ENCODE data around the gene RCL1. TPM values are rescaled to one million over a fixed set of nuclear protein-coding genes. Genes with fewer than 3 reads are reported as not detected.

The RCL1 gene, protein sequence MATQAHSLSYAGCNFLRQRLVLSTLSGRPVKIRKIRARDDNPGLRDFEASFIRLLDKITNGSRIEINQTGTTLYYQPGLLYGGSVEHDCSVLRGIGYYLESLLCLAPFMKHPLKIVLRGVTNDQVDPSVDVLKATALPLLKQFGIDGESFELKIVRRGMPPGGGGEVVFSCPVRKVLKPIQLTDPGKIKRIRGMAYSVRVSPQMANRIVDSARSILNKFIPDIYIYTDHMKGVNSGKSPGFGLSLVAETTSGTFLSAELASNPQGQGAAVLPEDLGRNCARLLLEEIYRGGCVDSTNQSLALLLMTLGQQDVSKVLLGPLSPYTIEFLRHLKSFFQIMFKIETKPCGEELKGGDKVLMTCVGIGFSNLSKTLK
- total RNA-seq: 23.9 and 26.0 TPM in 2 replicates

- intact Hi-C loops (cut with micrococcal nuclease): loop anchor here (1.0 to 10.0 kb wide), 12 partner anchors 30 to 1964 kb away; partner anchors contain the start of genes AK3, CDC37L1, JAK2 and KDM4C
- POLR2A ChIA-PET: interaction anchor here (0.5 to 3.5 kb wide), 17 partner anchors 9 to 1964 kb away, joined by 3 to 23 read pairs (median 4); partner anchors contain the start of genes AK3, CDC37L1, JAK2 and PLGRKT
- Mint-ChIP-seq H3K9me3 (no peaks in the 10 kb centered on the region), H3K27ac (peak within 1 kb of the TSS; percentile 96), H3K4me3 (peak within 1 kb of the TSS; percentile 97), H3K27me3 (peaks cover 2% of the 10 kb centered on the region), H3K36me3 (ENCODE audit: low read depth) (peaks cover 3% of the 10 kb centered on the region), H3K4me1 (peaks cover 40% of the 10 kb centered on the region)
- DNase-seq: peak; percentile 97
- CTCF ChIA-PET: interaction anchor here (0.9 to 2.7 kb wide), 5 partner anchors 30 to 646 kb away, joined by 3 to 11 read pairs (median 6); no protein-coding TSS in a partner anchor
- peak; percentile 93 for ATAC-seq (ENCODE audit: low read depth)
- TF ChIP-seq, protein P1, sequence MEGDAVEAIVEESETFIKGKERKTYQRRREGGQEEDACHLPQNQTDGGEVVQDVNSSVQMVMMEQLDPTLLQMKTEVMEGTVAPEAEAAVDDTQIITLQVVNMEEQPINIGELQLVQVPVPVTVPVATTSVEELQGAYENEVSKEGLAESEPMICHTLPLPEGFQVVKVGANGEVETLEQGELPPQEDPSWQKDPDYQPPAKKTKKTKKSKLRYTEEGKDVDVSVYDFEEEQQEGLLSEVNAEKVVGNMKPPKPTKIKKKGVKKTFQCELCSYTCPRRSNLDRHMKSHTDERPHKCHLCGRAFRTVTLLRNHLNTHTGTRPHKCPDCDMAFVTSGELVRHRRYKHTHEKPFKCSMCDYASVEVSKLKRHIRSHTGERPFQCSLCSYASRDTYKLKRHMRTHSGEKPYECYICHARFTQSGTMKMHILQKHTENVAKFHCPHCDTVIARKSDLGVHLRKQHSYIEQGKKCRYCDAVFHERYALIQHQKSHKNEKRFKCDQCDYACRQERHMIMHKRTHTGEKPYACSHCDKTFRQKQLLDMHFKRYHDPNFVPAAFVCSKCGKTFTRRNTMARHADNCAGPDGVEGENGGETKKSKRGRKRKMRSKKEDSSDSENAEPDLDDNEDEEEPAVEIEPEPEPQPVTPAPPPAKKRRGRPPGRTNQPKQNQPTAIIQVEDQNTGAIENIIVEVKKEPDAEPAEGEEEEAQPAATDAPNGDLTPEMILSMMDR (IDR thresholded peaks at IDR 0.05): no peak
Observed at GRCh38 chr9:4792572-4793458, at the start of gene RCL1. RCL1 (plus strand) TSS chr9:4792944; CDS start chr9:4793092, 148 bp downstream.

- ATAC-seq (ENCODE audit: low read depth) (no peak), DNase-seq (no peak)
- peak overlapping the region; percentile 25 for H3K27ac Mint-ChIP-seq
- intact Hi-C loops (cut with micrococcal nuclease): loop anchor here (5.0 to 10.0 kb wide), 4 partner anchors 141 to 694 kb away; partner anchors contain the start of gene PLGRKT
- no peak overlapping the region for H3K4me3 Mint-ChIP-seq
- TF ChIP-seq, protein P1 (IDR thresholded peaks at IDR 0.05): no peak
- ChIA-PET CTCF (no interaction called here), POLR2A (interaction anchor here (0.9 to 2.5 kb wide), 2 partner anchors 49 to 243 kb away, joined by 3 to 6 read pairs; partner anchors contain the start of gene RCL1)
- H3K9me3 Mint-ChIP-seq: no peaks in the 10 kb centered on the region
- peaks cover 4% of the 10 kb centered on the region for H3K36me3 Mint-ChIP-seq (ENCODE audit: low read depth)
- peaks cover 24% of the 10 kb centered on the region for H3K4me1 Mint-ChIP-seq
- H3K27me3 Mint-ChIP-seq: no peaks in the 10 kb centered on the region
Observed at GRCh38 chr9:4743131-4743875, 49.4 kb upstream of the RCL1 start.

- no peaks in the 10 kb centered on the region for H3K27me3 Mint-ChIP-seq
- POLR2A ChIA-PET: interaction anchor here (0.6 kb wide), 1 partner anchor 785 kb away, joined by 3 read pairs; no protein-coding TSS in a partner anchor
- intact Hi-C loops (cut with micrococcal nuclease): loop anchor here (10.0 kb wide), 1 partner anchor 282 kb away; no protein-coding TSS in a partner anchor
- no peak for DNase-seq
- TF ChIP-seq, protein P1 (IDR thresholded peaks at IDR 0.05): no peak
- no peaks in the 10 kb centered on the region for H3K36me3 Mint-ChIP-seq (ENCODE audit: low read depth)
- no peak overlapping the region for H3K27ac Mint-ChIP-seq
- no peaks in the 10 kb centered on the region for H3K9me3 Mint-ChIP-seq
- peaks cover 5% of the 10 kb centered on the region for H3K4me1 Mint-ChIP-seq
- H3K4me3 Mint-ChIP-seq: no peak overlapping the region
- CTCF ChIA-PET: interaction anchor here (0.8 to 2.5 kb wide), 2 partner anchors 13 to 199 kb away, joined by 3 to 6 read pairs; no protein-coding TSS in a partner anchor
- no peak for ATAC-seq (ENCODE audit: low read depth)
Observed at GRCh38 chr9:4746278-4747030, 46.3 kb upstream of the RCL1 start.

DNA sequence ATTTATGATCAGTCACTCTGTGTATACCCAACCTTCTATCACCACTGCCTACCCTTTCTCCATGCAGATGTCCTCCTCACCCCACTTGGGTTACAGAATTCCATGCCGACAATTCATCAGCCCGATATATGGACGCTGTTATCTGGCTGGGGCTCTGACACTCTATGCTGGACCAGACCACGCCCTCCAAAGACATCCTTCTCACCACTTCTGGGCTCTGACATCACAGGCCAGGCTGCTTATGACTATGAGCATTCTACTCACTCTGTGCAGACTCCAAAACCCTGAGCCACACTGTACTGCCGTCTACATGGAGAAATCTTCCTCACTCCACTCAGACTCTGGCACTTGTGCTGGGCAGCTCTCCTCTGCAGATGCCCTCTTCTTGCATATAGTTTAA lies 44.1 kb upstream of the RCL1 start:
- no peaks in the 10 kb centered on the region for H3K4me1 Mint-ChIP-seq
- TF ChIP-seq, protein P1 (IDR thresholded peaks at IDR 0.05): no peak
- ChIA-PET CTCF (interaction anchor here (1.0 to 3.5 kb wide), 2 partner anchors 12 to 239 kb away, joined by 3 to 13 read pairs; no protein-coding TSS in a partner anchor), POLR2A (interaction anchor here (1.8 kb wide), 1 partner anchor 8 kb away, joined by 7 read pairs; the partner anchor contains the start of gene AK3)
- DNase-seq (no peak), ATAC-seq (ENCODE audit: low read depth) (no peak)
- no peak overlapping the region for H3K27ac Mint-ChIP-seq
- H3K4me3 Mint-ChIP-seq: no peak overlapping the region
- intact Hi-C loops (cut with micrococcal nuclease): loop anchor here (10.0 kb wide), 1 partner anchor 284 kb away; no protein-coding TSS in a partner anchor
- no peaks in the 10 kb centered on the region for H3K9me3 Mint-ChIP-seq
- H3K27me3 Mint-ChIP-seq: no peaks in the 10 kb centered on the region
- no peaks in the 10 kb centered on the region for H3K36me3 Mint-ChIP-seq (ENCODE audit: low read depth)

Data from activated B cell treated with CpG ODN at 0.5 μM for 24 hours (primary cell).